H1 (cell line): Measurements from ENCODE around the gene RAB40A. TPM values are rescaled to one million over a fixed set of nuclear protein-coding genes. Genes with fewer than 3 reads are reported as not detected.
A peak's percentile ranks its signal among the peaks of the same experiment; 100 is the strongest.

Experiments
- CTCF ChIA-PET: fragments of 300-600 bp; sonication (Branson Sonifier 250); formaldehyde crosslinking; loops from one replicate; lab custom pipeline; 2021; ENCODE audit not compliant: partially characterized antibody; lab: Charles Lee
- POLR2A ChIA-PET: fragments of 300-600 bp; sonication (Branson Sonifier 250); formaldehyde crosslinking; loops from one replicate; lab custom pipeline; 2021; ENCODE audit warnings: inconsistent platforms; ENCODE audit not compliant: partially characterized antibody; lab: Charles Lee
- DNase-seq, 2 experiments: peaks; one replicate each; pipeline versions ENCODE4 v3.0.0 to v3.0.0-alpha.2; 2010 to 2022; ENCODE audit warnings: low spot score in 2 of 2, low read depth in 1 of 2, mixed read lengths in 1 of 2
- FAIRE-seq: peaks from 2 replicates; lab custom pipeline; 2011; peaks lifted over from hg19 to GRCh38; lab: Jason Lieb, UNC
- H2AFZ ChIP-seq: 2 replicates; pipeline ENCODE4 v1.8.1; 2012; ENCODE audit warnings: low read length, inconsistent platforms
- H2AK5ac ChIP-seq: 2 replicates; pipeline ENCODE4 v1.6.1; 2013; ENCODE audit warnings: low read depth, low read length
- H2BK120ac ChIP-seq: replicated peaks from 2 replicates; pipeline ENCODE3; 2013; ENCODE audit warnings: low read depth, low read length, inconsistent platforms
- H2BK12ac ChIP-seq: 2 replicates; pipeline ENCODE4 v1.6.1; 2013; ENCODE audit warnings: low read depth, low read length
- H2BK15ac ChIP-seq: 2 replicates; pipeline ENCODE4 v1.6.1; 2013; ENCODE audit warnings: low read length
- H2BK20ac ChIP-seq: 2 replicates; pipeline ENCODE4 v1.6.1; 2013; ENCODE audit warnings: low read length
- H2BK5ac ChIP-seq: 2 replicates; pipeline ENCODE4 v1.6.1; 2013; ENCODE audit warnings: low read depth, low read length
- H3K14ac ChIP-seq: 2 replicates; pipeline ENCODE4 v1.6.1; 2013; ENCODE audit warnings: inconsistent platforms; ENCODE audit not compliant: insufficient read length
- H3K18ac ChIP-seq: 2 replicates; pipeline ENCODE4 v1.6.1; 2013; ENCODE audit warnings: low read length; ENCODE audit errors: extremely low read depth
- H3K23ac ChIP-seq: 2 replicates; pipeline ENCODE4 v1.6.1; 2013; ENCODE audit warnings: inconsistent platforms; ENCODE audit not compliant: insufficient read length
- H3K23me2 ChIP-seq: 2 replicates; pipeline ENCODE4 v1.6.1; 2013; ENCODE audit warnings: low read depth, low read length
- H3K27ac ChIP-seq: 2 replicates; pipeline ENCODE4 v1.6.1; 2011; ENCODE audit warnings: low read depth, low read length, inconsistent platforms
- H3K27me3 ChIP-seq, 4 experiments: replicated peaks in 1 of 4; 1 replicate in 1 of 4; 2 replicates in 3 of 4; pipeline versions ENCODE4 v1.6.1 to v1.8.1; 2011 to 2013; ENCODE audit warnings: low read length in 3 of 4, mild to moderate bottlenecking in 3 of 4, inconsistent platforms in 2 of 4, mixed read lengths in 2 of 4, moderate library complexity in 1 of 4; ENCODE audit not compliant: control insufficient read depth in 3 of 4, insufficient read depth in 3 of 4; ENCODE audit errors: extremely low read depth in 1 of 4
- H3K36me3 ChIP-seq, 4 experiments: 2 replicates each; pipeline versions ENCODE4 v1.6.1 to v1.8.1; 2011 to 2013; ENCODE audit warnings: mild to moderate bottlenecking in 4 of 4, low read length in 3 of 4, moderate library complexity in 2 of 4, control low read depth in 1 of 4, inconsistent platforms in 1 of 4; ENCODE audit not compliant: insufficient read depth in 4 of 4, control insufficient read depth in 2 of 4
- H3K4ac ChIP-seq: replicated peaks from 2 replicates; pipeline ENCODE3; 2013; ENCODE audit warnings: low read length, low read depth, mixed read lengths, inconsistent platforms; ENCODE audit not compliant: insufficient read length
- H3K4me1 ChIP-seq, 4 experiments: replicated peaks in 1 of 4; 1 replicate in 1 of 4; 2 replicates in 3 of 4; pipeline versions ENCODE4 v1.6.1 to v1.8.1; 2011 to 2013; ENCODE audit warnings: low read length in 3 of 4, inconsistent platforms in 2 of 4, mixed read lengths in 1 of 4; ENCODE audit not compliant: insufficient read depth in 4 of 4, control insufficient read depth in 3 of 4
- H3K4me2 ChIP-seq, 2 experiments: 2 replicates each; pipeline versions ENCODE4 v1.6.1 to v1.8.1; 2011 to 2013; ENCODE audit warnings: low read depth in 2 of 2, low read length in 2 of 2, control low read depth in 1 of 2, inconsistent platforms in 1 of 2, mild to moderate bottlenecking in 1 of 2; ENCODE audit not compliant: insufficient read depth in 1 of 2
- H3K4me3 ChIP-seq, 4 experiments: fragments of 200-600, 300-600 bp in 1 of 4; sonication (generic), shearing (Covaris generic), sonication (Bioruptor Twin) in 1 of 4; 2 replicates each; pipeline versions ENCODE4 v1.5.1 to v1.8.1; 2011 to 2016; ENCODE audit warnings: low read length in 4 of 4, low read depth in 3 of 4, control low read depth in 2 of 4, inconsistent platforms in 2 of 4, mild to moderate bottlenecking in 2 of 4, mixed read lengths in 1 of 4, moderate library complexity in 1 of 4; ENCODE audit not compliant: insufficient read depth in 2 of 4; ENCODE audit errors: extremely low read depth in 1 of 4
- H3K56ac ChIP-seq: replicated peaks from 2 replicates; pipeline ENCODE3; 2013; ENCODE audit warnings: low read depth, mild to moderate bottlenecking, mixed read lengths, low read length, inconsistent platforms; ENCODE audit not compliant: insufficient read length
- H3K79me1 ChIP-seq: 2 replicates; pipeline ENCODE4 v1.6.1; 2013; ENCODE audit warnings: low read depth, low read length, control low read depth
- H3K79me2 ChIP-seq, 2 experiments: 2 replicates each; pipeline versions ENCODE4 v1.6.1 to v1.8.1; 2012 to 2013; ENCODE audit warnings: low read length in 2 of 2, mild to moderate bottlenecking in 2 of 2, inconsistent platforms in 1 of 2; ENCODE audit not compliant: insufficient read depth in 2 of 2, control insufficient read depth in 1 of 2
- H3K9ac ChIP-seq, 4 experiments: replicated peaks in 1 of 4; 1 replicate in 1 of 4; 2 replicates in 3 of 4; pipeline versions ENCODE4 v1.6.1 to v1.8.1; 2011 to 2013; ENCODE audit warnings: low read depth in 3 of 4, low read length in 3 of 4, control low read depth in 2 of 4, mild to moderate bottlenecking in 2 of 4, moderate library complexity in 2 of 4, inconsistent platforms in 1 of 4; ENCODE audit errors: extremely low read depth in 1 of 4
- H3K9me3 ChIP-seq, 2 experiments: 2 replicates each; pipeline versions ENCODE4 v1.6.1 to v1.8.1; 2012 to 2013; ENCODE audit warnings: mild to moderate bottlenecking in 2 of 2, moderate library complexity in 2 of 2, control low read depth in 1 of 2, inconsistent platforms in 1 of 2, low read depth in 1 of 2, low read length in 1 of 2, mixed read lengths in 1 of 2; ENCODE audit not compliant: insufficient read depth in 2 of 2
- H4K20me1 ChIP-seq, 2 experiments: replicated peaks in 1 of 2; 2 replicates each; pipeline versions ENCODE3 to v1.8.1; 2011 to 2013; ENCODE audit warnings: inconsistent platforms in 2 of 2, low read length in 2 of 2, mild to moderate bottlenecking in 1 of 2; ENCODE audit not compliant: insufficient read depth in 2 of 2, control insufficient read depth in 1 of 2
- H4K5ac ChIP-seq: 2 replicates; pipeline ENCODE4 v1.6.1; 2013; ENCODE audit warnings: low read length, low read depth, mixed read lengths, inconsistent platforms; ENCODE audit not compliant: insufficient read length
- H4K8ac ChIP-seq: 2 replicates; pipeline ENCODE4 v1.8.0; 2013; ENCODE audit warnings: mild to moderate bottlenecking, moderate library complexity, low read length, inconsistent platforms; ENCODE audit not compliant: insufficient read depth; ENCODE audit errors: extremely low read depth
- H4K91ac ChIP-seq: replicated peaks from 2 replicates; pipeline ENCODE3; 2013; ENCODE audit warnings: low read length, mixed read lengths, inconsistent platforms; ENCODE audit not compliant: insufficient read length
- ASH2L ChIP-seq: fragments of 200-600, 300-600 bp; sonication (generic); IDR thresholded peaks from one replicate; pipeline ENCODE4 v1.7.1; 2017; ENCODE audit warnings: low read length
- ATF2 ChIP-seq: IDR thresholded peaks from 2 replicates; pipeline ENCODE4 v1.6.1; 2012; ENCODE audit warnings: low read length, inconsistent platforms
- CHD2 ChIP-seq: IDR thresholded peaks from 2 replicates; pipeline ENCODE4 v1.6.1; 2012; ENCODE audit warnings: low read length, improper control_type of control experiment
- EZH2 ChIP-seq: fragments of 200-600 bp; sonication (generic); IDR thresholded peaks from 2 replicates; pipeline ENCODE4 v1.7.1; 2012; ENCODE audit warnings: low read depth, mild to moderate bottlenecking, moderate library complexity, low read length, inconsistent platforms; ENCODE audit not compliant: severe bottlenecking
- JUND ChIP-seq: IDR thresholded peaks from 2 replicates; pipeline ENCODE4 v1.6.1; 2011; ENCODE audit warnings: mild to moderate bottlenecking, improper control_type of control experiment, low read length
- KDM1A ChIP-seq: fragments of 200-600, 300-600 bp; sonication (generic); IDR thresholded peaks from 2 replicates; pipeline ENCODE4 v1.7.1; 2016; ENCODE audit warnings: mild to moderate bottlenecking, low read length, borderline replicate concordance
- KDM4A ChIP-seq: IDR thresholded peaks from one replicate; pipeline ENCODE4 v1.7.1; 2012; ENCODE audit warnings: low read depth, mild to moderate bottlenecking, moderate library complexity, low read length, inconsistent platforms; ENCODE audit not compliant: severe bottlenecking
- MAX ChIP-seq: IDR thresholded peaks from 2 replicates; pipeline ENCODE4 v1.6.1; 2012; ENCODE audit warnings: inconsistent platforms
- TAF1 ChIP-seq: IDR thresholded peaks from 2 replicates; pipeline ENCODE4 v1.6.1; 2011; ENCODE audit warnings: mild to moderate bottlenecking, low read depth, low read length
- USF2 ChIP-seq: IDR thresholded peaks from 2 replicates; pipeline ENCODE4 v1.6.1; 2011; ENCODE audit warnings: low read length, improper control_type of control experiment
- YY1 ChIP-seq: IDR thresholded peaks from 2 replicates; pipeline ENCODE4 v1.6.1; 2011; ENCODE audit warnings: low read depth, mild to moderate bottlenecking, low read length
- polyA plus RNA-seq, 7 experiments: library from polyadenylated mRNA; depleted of rRNA in 3 of 7; stranded (reverse) in 5 of 7; unstranded in 2 of 7; fragments of >200 nt in 5 of 7; fragments of 200-250 nt in 2 of 7; gene quantifications; 1 replicate in 5 of 7; 2 replicates in 1 of 7; 4 replicates in 1 of 7; pipeline versions ENCODE4 v1.2.1 to v1.2.3, GENCODE V29; 2011 to 2013; ENCODE audit warnings: missing spikeins in 2 of 7, mixed read lengths in 2 of 7
- total RNA-seq: library from RNA; stranded (reverse); fragmentation: NEBNext Ultra II Directional; extraction: Animal tissue kit (Norgen Biotek cat#: 25700); gene quantifications from 2 replicates; pipeline ENCODE4 v1.2.1, GENCODE V29; 2021

RAB40A gene
- total and polyA plus RNA-seq, 2 of the 8 experiments (the other 6 are each of a cell fraction or from before 2014, with no cell fraction given) = 0.09 to 0.21 TPM

- Histone ChIP-seq H3K9me3 (no peaks in the 10 kb centered on the region), H2BK5ac (no peak overlapping the region), H3K4me3 (no peak overlapping the region), H3K18ac (no peak overlapping the region), H3K79me2 (no peaks in the 10 kb centered on the region), H3K23me2 (no peaks in the 10 kb centered on the region), H3K27ac (no peak overlapping the region), H2BK20ac (no peak overlapping the region), H3K79me1 (no peaks in the 10 kb centered on the region), H3K27me3 (no peaks in the 10 kb centered on the region), H3K4ac (no peak overlapping the region), H2BK12ac (no peak overlapping the region), H4K91ac (no peak overlapping the region), H3K9ac (no peak overlapping the region), H4K5ac (no peak overlapping the region), H4K20me1 (no peaks in the 10 kb centered on the region), H3K36me3 (no peaks in the 10 kb centered on the region), H2BK15ac (no peak overlapping the region), H2BK120ac (no peak overlapping the region), H2AK5ac (no peak overlapping the region), H3K4me1 (no peaks in the 10 kb centered on the region), H2AFZ (no peak overlapping the region), H3K56ac (no peak overlapping the region), H3K4me2 (no peak overlapping the region), H4K8ac (no peak overlapping the region), H3K23ac (no peak overlapping the region), H3K14ac (no peak overlapping the region)
- ChIA-PET CTCF (interaction anchor here (0.7 to 1.7 kb wide), 2 partner anchors 32 to 46 kb away, joined by 3 to 4 read pairs; no protein-coding TSS in a partner anchor), POLR2A (interaction anchor here (0.7 to 1.1 kb wide), 2 partner anchors 27 to 216 kb away, joined by 3 read pairs; no protein-coding TSS in a partner anchor)
- DNase-seq (no peak), FAIRE-seq (peak; percentile 7)
- TF ChIP-seq MAX (no peak), ASH2L (no peak), KDM1A (no peak), TAF1 (no peak), USF2 (no peak), EZH2 (no peak), ATF2 (no peak), JUND (no peak), CHD2 (no peak), KDM4A (no peak), YY1 (no peak)
These were observed 16.8 kb upstream of the RAB40A start for GRCh38 chrX:103536071-103536470.
